Natural killer cell treated with Interleukin-12 subunit alpha and Interleukin-12 subunit beta and Interleukin-15 and Interleukin-18, amount 100 ng/mL, for 72 hours (primary cell): ENCODE results near the gene IL1R1. TPM values are rescaled to one million over a fixed set of nuclear protein-coding genes. Genes with fewer than 3 reads are reported as not detected.
A peak's percentile ranks its signal among the peaks of the same experiment; 100 is the strongest.
"Not testable (repeated sequence)": the region's sequence is repeated elsewhere in the genome, so short reads cannot be mapped to it uniquely, and the experiment has no call there.

Experiments used
- ATAC-seq, 2 donors: fragments of 150-1000 bp; cut with Tn5 transposase in 1 of 2; sonication (Bioruptor Pico), chemical (Tn5 transposase) in 1 of 2; 2 replicates each; pipeline ENCODE4 v1.10.0; 2021
- DNase-seq: peaks from one replicate; pipeline ENCODE4 v3.0.0; 2022; ENCODE audit warnings: low spot score
- H3K27ac Mint-ChIP-seq, 2 donors: 1 replicate in 1 of 2; 2 replicates in 1 of 2; pipeline ENCODE4 v1.8.0; 2022; ENCODE audit warnings: mixed read lengths in 2 of 2, mild to moderate bottlenecking in 1 of 2, moderate library complexity in 1 of 2
- H3K27me3 Mint-ChIP-seq, 2 donors: 1 replicate in 1 of 2; 2 replicates in 1 of 2; pipeline ENCODE4 v1.8.0; 2022; ENCODE audit warnings: mixed read lengths in 2 of 2
- H3K36me3 Mint-ChIP-seq: one replicate; pipeline ENCODE4 v1.8.0; 2022; ENCODE audit warnings: mixed read lengths
- H3K4me1 Mint-ChIP-seq, 2 donors: 1 replicate in 1 of 2; 2 replicates in 1 of 2; pipeline ENCODE4 v1.8.0; 2022; ENCODE audit warnings: low read depth in 2 of 2, mixed read lengths in 2 of 2, mild to moderate bottlenecking in 1 of 2
- H3K4me3 Mint-ChIP-seq: one replicate; pipeline ENCODE4 v1.8.0; 2022; ENCODE audit warnings: mixed read lengths
- H3K9me3 Mint-ChIP-seq: 2 replicates; pipeline ENCODE4 v1.8.0; 2022; ENCODE audit warnings: mixed read lengths
- total RNA-seq, 2 donors: library from RNA; stranded (reverse); gene quantifications; one replicate each; pipeline ENCODE4 v1.2.3, GENCODE V29; 2022

Gene IL1R1
- total RNA-seq, 2 donors from 2014 or later, result 0.19 to 0.86 TPM

- Mint-ChIP-seq H3K4me3 (peak overlapping the region; percentile 73), H3K4me1 (peaks cover 21 to 26% of the 10 kb centered on the region in 2 donors), H3K36me3 (peaks cover 4% of the 10 kb centered on the region)
These were observed 38.3 kb upstream of the IL1R1 start for GRCh38 chr2:102103992-102104871.

GRCh38 chr2:102106133-102106556 is 36.4 kb upstream of the IL1R1 start:
- Mint-ChIP-seq H3K9me3 (no peaks in the 10 kb centered on the region), H3K27ac (no peak overlapping the region), H3K36me3 (peaks cover 4% of the 10 kb centered on the region), H3K4me1 (peaks cover 14 to 21% of the 10 kb centered on the region in 2 donors), H3K4me3 (no peak overlapping the region), H3K27me3 (peaks cover 46 to 56% of the 10 kb centered on the region in 2 donors)
- no peak for DNase-seq
- no peak for ATAC-seq

More at GRCh38 chr2:102103992-102104871, 38.3 kb upstream of the IL1R1 start:
- Mint-ChIP-seq H3K9me3 (no peaks in the 10 kb centered on the region), H3K27me3 (peaks cover 45% of the 10 kb centered on the region in 2 donors), H3K27ac (peak overlapping the region in 1 of 2 donors; percentile 49)
- DNase-seq (peak; percentile 66), ATAC-seq (peak; percentile 84 to 93)

- not testable (repeated sequence) for H3K36me3 Mint-ChIP-seq, H3K4me3 Mint-ChIP-seq, DNase-seq, H3K9me3 Mint-ChIP-seq, H3K27ac Mint-ChIP-seq, ATAC-seq
- Mint-ChIP-seq H3K4me1 (peaks cover 14 to 24% of the 10 kb centered on the region in 2 donors), H3K27me3 (peaks cover 42 to 65% of the 10 kb centered on the region in 2 donors)
These were observed 35.5 kb upstream of the IL1R1 start for GRCh38 chr2:102106813-102107740.

- no peaks in the 10 kb centered on the region for H3K9me3 Mint-ChIP-seq
- H3K4me3 Mint-ChIP-seq, result no peak overlapping the region
- ATAC-seq (no peak), DNase-seq (no peak)
- no peak overlapping the region for H3K27ac Mint-ChIP-seq
- H3K4me1 Mint-ChIP-seq, result peaks cover 14 to 24% of the 10 kb centered on the region in 2 donors
- peaks cover under 1% of the 10 kb centered on the region for H3K36me3 Mint-ChIP-seq
- peaks cover 42 to 64% of the 10 kb centered on the region in 2 donors for H3K27me3 Mint-ChIP-seq
These were observed 34.8 kb upstream of the IL1R1 start for GRCh38 chr2:102107741-102108070.

- no peak overlapping the region for H3K4me3 Mint-ChIP-seq
- no peaks in the 10 kb centered on the region for H3K36me3 Mint-ChIP-seq
- no peak overlapping the region for H3K27ac Mint-ChIP-seq
- ATAC-seq, result no peak
- peaks cover 42 to 64% of the 10 kb centered on the region in 2 donors for H3K27me3 Mint-ChIP-seq
- no peak for DNase-seq
- peaks cover 9 to 25% of the 10 kb centered on the region in 2 donors for H3K4me1 Mint-ChIP-seq
- no peaks in the 10 kb centered on the region for H3K9me3 Mint-ChIP-seq
These were observed 33.5 kb upstream of the IL1R1 start for GRCh38 chr2:102109016-102109415.

- no peak for DNase-seq
- Mint-ChIP-seq H3K9me3 (no peaks in the 10 kb centered on the region), H3K27ac (no peak overlapping the region), H3K27me3 (peaks cover 35 to 61% of the 10 kb centered on the region in 2 donors), H3K4me3 (no peak overlapping the region), H3K4me1 (peaks cover 0 to 15% of the 10 kb centered on the region in 2 donors), H3K36me3 (no peaks in the 10 kb centered on the region)
- ATAC-seq, result no peak
These were observed 32.4 kb upstream of the IL1R1 start for GRCh38 chr2:102110171-102110570.

- Mint-ChIP-seq H3K4me3 (no peak overlapping the region), H3K4me1 (peaks cover 0 to 15% of the 10 kb centered on the region in 2 donors)
These were observed 31.8 kb upstream of the IL1R1 start for GRCh38 chr2:102110596-102111334.

GRCh38 chr2:102111823-102112222 is 30.7 kb upstream of the IL1R1 start:
- H3K4me3 Mint-ChIP-seq, result no peak overlapping the region
- H3K27me3 Mint-ChIP-seq, result peaks cover 36 to 64% of the 10 kb centered on the region in 2 donors
- ATAC-seq, result no peak
- no peaks in the 10 kb centered on the region for H3K9me3 Mint-ChIP-seq
- no peaks in the 10 kb centered on the region for H3K36me3 Mint-ChIP-seq
- H3K4me1 Mint-ChIP-seq, result peaks cover 0 to 15% of the 10 kb centered on the region in 2 donors
- DNase-seq, result no peak
- H3K27ac Mint-ChIP-seq, result no peak overlapping the region

More at GRCh38 chr2:102110596-102111334, 31.8 kb upstream of the IL1R1 start:
- Mint-ChIP-seq H3K27ac (no peak overlapping the region), H3K27me3 (peaks cover 38 to 63% of the 10 kb centered on the region in 2 donors), H3K9me3 (no peaks in the 10 kb centered on the region), H3K36me3 (no peaks in the 10 kb centered on the region)
- DNase-seq, result no peak
- peak; percentile 59 to 72 for ATAC-seq

GRCh38 chr2:102112271-102112670 is 30.3 kb upstream of the IL1R1 start:
- ATAC-seq (no peak), DNase-seq (no peak)
- H3K9me3 Mint-ChIP-seq, result no peaks in the 10 kb centered on the region
- H3K27ac Mint-ChIP-seq, result no peak overlapping the region
- no peak overlapping the region for H3K4me3 Mint-ChIP-seq
- no peaks in the 10 kb centered on the region for H3K36me3 Mint-ChIP-seq
- H3K4me1 Mint-ChIP-seq, result peaks cover 0 to 15% of the 10 kb centered on the region in 2 donors
- H3K27me3 Mint-ChIP-seq, result peaks cover 36 to 68% of the 10 kb centered on the region in 2 donors

GRCh38 chr2:102112692-102113665 is 29.6 kb upstream of the IL1R1 start:
- peaks cover 0 to 15% of the 10 kb centered on the region in 2 donors for H3K4me1 Mint-ChIP-seq
- ATAC-seq (no peak), DNase-seq (no peak)
- H3K4me3 Mint-ChIP-seq, result no peak overlapping the region
- no peak overlapping the region for H3K27ac Mint-ChIP-seq
- peaks cover 34 to 69% of the 10 kb centered on the region in 2 donors for H3K27me3 Mint-ChIP-seq
- no peaks in the 10 kb centered on the region for H3K36me3 Mint-ChIP-seq
- H3K9me3 Mint-ChIP-seq, result no peaks in the 10 kb centered on the region

GRCh38 chr2:102114290-102114721 is 28.2 kb upstream of the IL1R1 start:
- DNase-seq (no peak), ATAC-seq (peak in 1 of 2 donors; percentile 71)
- Mint-ChIP-seq H3K27ac (no peak overlapping the region), H3K4me3 (peak overlapping the region; percentile 14), H3K9me3 (no peaks in the 10 kb centered on the region), H3K36me3 (no peaks in the 10 kb centered on the region), H3K4me1 (peaks cover 0 to 15% of the 10 kb centered on the region in 2 donors), H3K27me3 (peaks cover 30 to 63% of the 10 kb centered on the region in 2 donors)

GRCh38 chr2:102114851-102115497 is 27.6 kb upstream of the IL1R1 start:
- Mint-ChIP-seq H3K27me3 (peaks cover 29 to 60% of the 10 kb centered on the region in 2 donors), H3K9me3 (no peaks in the 10 kb centered on the region), H3K27ac (no peak overlapping the region), H3K36me3 (no peaks in the 10 kb centered on the region), H3K4me1 (peaks cover 0 to 15% of the 10 kb centered on the region in 2 donors), H3K4me3 (peak overlapping the region; percentile 14)
- ATAC-seq (no peak), DNase-seq (no peak)
